Esophagus squamous epithelium (tissue), 4 donors: ENCODE data around the gene DEPDC5.

Experiments
- POLR2A ChIP-seq, 4 donors: fragments of 450-650 bp; IDR thresholded peaks; one replicate each; pipeline ENCODE4 v1.6.1; 2017; ENCODE audit warnings: antibody characterized with exemption in 4 of 4, mild to moderate bottlenecking in 4 of 4, moderate library complexity in 3 of 4
- TF ChIP-seq, protein P1 (sequence below), 6 experiments: fragments of 450-650 bp in 4 of 6; fragments of 200-600 bp in 2 of 6; sonication (generic) in 2 of 6; IDR thresholded peaks; one replicate each; pipeline ENCODE4 v1.5.1; 2016 to 2019; ENCODE audit warnings: antibody characterized with exemption in 6 of 6, mild to moderate bottlenecking in 4 of 6, moderate library complexity in 4 of 6

DNA sequence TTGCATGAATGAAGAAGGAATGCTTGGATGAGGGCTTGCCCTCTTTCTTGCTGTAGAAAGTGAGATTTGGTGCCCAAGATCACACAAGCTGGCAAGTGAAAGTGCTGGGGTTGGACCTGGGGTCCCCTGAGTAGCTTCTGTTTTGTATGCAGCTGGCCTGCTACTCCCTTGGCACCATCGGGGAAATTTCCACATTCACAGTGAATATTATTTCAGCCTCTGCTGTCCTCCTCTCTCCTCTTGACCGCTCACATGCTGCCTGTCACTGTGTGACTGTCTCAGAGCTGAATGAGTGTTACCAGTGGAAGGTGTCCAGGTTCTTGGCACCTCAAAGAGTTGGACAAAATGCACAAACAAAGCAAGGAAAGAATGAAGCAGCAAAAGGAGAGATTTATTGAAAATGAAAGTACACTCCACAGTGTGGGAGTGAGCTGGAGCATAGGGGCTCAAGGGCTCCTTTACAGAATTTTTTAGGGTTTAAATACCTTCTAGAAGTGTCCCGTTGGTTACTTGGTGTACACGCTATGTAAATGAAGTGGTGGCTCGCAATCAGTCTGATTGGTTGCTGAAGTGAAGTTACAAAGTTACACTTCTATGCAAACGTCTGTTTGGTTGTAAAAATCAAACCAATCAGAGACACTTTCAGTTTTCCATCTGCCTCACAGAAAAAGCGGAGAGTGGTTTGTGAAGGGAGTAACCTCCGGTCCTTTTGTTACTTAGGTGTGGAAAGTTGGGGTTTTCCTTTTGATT lies 87.4 kb downstream of the DEPDC5 start:
- no peak for TF ChIP-seq POLR2A (IDR thresholded peaks at IDR 0.05)
- TF ChIP-seq, protein P1, sequence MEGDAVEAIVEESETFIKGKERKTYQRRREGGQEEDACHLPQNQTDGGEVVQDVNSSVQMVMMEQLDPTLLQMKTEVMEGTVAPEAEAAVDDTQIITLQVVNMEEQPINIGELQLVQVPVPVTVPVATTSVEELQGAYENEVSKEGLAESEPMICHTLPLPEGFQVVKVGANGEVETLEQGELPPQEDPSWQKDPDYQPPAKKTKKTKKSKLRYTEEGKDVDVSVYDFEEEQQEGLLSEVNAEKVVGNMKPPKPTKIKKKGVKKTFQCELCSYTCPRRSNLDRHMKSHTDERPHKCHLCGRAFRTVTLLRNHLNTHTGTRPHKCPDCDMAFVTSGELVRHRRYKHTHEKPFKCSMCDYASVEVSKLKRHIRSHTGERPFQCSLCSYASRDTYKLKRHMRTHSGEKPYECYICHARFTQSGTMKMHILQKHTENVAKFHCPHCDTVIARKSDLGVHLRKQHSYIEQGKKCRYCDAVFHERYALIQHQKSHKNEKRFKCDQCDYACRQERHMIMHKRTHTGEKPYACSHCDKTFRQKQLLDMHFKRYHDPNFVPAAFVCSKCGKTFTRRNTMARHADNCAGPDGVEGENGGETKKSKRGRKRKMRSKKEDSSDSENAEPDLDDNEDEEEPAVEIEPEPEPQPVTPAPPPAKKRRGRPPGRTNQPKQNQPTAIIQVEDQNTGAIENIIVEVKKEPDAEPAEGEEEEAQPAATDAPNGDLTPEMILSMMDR (IDR thresholded peaks at IDR 0.05): no peak
